NCI-H2196 treated with DMSO at 0.1 percent for 48 hours (cell line): ENCODE data around the gene HPCAL1.

ENCODE experiments used
- DNase-seq: peaks from one replicate; lab custom pipeline; 2025; ENCODE audit not compliant: unreplicated experiment; lab: John Stamatoyannopoulos, UW

HPCAL1 gene

DNA sequence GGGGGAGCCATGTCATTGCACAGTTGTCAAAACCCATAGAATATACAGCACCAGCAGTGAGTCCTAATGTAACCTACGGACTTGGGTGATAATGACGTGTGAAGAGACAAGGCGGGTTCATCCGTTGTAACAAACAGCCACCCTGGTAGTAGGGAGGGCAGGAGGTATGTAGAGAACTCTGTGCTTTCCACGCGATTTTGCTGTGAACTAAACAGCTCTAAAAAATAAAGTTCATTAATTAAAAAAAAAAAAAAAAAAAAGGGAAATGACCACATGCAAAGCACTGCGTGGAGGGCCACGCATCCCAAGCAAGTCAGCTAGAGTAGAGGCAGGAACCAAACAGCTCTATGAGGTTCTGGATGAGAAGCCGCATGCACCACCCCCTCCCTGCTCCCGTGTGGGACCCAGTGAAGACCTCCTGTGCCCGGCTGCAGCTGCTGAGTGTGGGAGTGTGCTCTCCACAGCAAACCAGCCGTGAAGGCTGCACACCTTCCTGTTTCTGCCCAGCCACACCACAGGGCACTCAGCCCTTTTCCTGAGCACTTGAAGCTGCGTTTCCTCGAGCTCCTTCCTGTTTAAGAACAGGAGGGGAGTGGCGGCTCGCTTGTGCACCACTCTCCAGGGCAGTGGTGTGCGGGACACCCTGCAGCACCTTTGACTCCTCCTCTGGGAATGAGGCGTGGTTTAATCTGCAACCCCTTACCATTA, 79.8 kb downstream of the HPCAL1 start:
- DNase-seq: no peak

DNA sequence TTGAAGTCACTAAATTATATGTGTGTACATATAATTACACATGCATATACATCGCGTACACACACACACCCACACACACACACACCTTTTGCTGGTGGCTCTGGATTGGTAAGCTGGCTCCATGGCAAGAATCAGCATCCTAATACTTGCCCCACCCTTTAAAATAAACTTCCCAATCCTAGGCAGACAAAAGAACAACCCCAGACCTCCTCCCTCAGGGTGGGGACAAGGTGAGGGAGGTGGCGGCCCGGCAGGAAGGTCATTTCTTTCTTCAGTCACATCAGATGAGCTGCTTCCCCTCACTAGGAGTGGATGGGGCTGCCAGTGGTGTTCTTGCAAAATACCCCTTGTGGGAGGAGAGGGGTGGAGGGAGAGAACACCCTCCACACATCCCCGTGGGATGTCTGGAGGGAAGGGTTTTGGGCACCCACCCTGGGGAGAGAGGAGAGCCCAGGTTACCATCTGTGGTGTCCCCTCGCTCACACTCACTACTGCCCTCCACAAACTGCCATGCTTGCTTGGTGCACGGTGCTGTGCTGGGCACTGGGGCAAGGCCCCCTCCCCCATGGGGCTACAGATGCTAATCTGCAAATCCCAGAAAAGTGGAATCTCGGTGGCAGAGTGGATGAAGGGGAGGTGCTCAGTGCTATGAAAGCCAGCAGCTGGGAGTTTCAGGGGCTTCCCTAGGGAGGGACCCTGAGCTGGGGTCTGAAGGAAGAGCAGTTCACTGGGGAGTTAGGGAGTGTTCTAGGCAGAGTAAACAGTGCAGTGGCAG, 81.4 kb downstream of the HPCAL1 start:
- DNase-seq: no peak

DNA sequence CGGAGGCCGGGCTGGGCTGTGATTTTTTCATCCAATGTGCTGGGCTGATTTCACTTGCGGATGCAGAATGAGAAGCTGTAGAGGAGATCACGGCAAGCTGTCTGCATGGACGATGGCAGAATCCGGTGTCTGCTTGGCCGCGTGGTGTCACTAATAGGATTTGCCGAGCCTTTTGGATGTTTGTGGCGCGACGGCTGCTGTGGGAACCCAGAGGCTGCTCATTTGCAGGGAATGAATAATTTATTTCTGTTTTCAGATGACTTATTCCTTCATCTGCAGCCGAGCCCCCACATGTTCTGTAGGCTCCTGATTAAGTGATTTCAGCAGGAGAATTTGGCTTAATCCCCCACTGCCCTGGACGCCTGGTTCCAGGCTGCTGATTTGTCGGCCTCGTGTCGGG, 82.8 kb downstream of the HPCAL1 start:
- DNase-seq: no peak

DNA sequence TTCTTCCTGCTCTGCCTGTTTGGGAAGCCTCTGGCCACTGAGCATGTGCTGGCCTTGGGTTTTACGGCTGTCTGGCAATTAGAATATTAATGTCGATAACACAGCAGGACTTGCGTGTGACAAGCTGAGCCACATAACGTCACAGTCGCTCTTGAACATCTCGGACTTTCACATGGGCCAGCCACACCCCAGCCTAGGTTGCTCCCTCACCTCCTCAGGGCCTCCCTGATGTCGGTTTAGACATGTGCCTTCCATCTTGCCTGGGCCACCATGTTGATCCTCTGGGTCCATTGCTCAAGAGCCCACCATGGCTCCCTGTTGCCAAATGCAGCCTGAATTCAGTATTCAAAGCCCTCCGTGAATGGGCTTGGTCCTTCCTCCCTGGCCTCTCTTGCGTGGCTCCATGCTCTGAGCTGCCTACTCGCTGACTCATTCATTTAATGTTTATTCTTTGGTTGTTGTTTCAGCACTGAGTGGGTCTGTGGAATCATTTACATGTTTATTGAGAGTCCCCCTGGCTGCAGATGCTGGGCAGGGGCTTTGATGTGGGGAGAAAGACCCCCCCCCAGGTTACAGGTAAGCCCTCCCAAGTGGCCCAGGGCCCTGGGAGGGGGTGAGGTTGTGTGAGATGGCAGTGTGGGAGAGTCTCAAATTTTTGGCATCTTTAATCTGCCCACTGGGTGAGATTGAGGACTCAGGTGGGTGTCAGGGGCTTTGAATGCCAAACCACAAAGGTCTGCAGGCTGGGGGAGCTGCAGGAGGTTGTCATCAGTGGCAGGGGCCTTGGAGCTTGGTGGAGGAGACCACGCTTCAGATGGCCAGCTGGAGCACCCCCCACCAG, 83.4 kb downstream of the HPCAL1 start:
- DNase-seq: no peak

DNA sequence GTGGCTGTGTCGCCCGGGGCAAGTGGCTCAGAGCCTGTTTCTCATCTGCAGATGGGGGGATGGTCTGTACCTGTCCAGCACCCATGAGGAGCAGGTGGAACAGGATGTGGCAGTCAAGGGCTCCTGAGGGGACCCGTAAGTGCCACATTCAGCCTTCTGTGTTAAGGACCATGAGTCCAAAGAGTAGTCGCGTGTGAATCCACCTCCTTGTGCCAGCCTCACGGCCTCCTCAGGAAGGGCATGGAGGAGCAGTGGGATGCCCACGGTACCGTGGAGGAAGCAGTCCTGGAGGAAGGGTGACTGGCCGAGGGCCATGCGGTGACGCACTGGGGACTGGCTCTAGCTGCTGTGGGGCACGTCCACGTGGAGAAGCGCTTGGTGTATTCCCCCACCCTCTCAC, 84.3 kb downstream of the HPCAL1 start:
- no peak for DNase-seq

DNA sequence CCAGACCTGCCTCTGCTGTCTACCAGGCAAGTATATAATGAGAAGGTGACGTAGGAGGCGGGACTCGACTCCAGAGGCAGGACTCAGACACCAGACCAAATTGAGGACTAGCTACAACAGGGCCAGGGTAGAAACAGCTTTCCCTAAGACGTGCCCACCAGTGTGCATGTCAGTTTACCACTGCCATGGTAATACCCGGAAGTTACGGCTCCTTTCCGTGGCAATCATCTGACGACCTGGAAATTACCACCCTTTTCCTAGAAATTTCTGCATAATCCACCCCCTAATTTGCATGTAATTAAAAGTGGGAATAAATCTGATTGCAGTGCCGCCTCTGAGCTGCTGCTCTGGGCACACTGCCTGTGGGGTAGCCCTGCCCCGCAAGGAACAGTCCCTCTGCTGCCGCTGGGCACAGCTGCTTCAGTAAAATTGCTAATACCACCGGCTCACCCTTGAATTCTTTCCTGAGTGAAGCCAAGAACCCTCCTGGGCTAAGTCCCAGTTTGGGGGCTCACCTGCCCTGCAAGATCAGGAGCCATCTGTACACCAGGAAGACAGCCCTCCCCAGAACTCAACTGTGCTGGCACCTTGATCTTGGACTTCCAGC, 86.4 kb downstream of the HPCAL1 start:
- DNase-seq: no peak

DNA sequence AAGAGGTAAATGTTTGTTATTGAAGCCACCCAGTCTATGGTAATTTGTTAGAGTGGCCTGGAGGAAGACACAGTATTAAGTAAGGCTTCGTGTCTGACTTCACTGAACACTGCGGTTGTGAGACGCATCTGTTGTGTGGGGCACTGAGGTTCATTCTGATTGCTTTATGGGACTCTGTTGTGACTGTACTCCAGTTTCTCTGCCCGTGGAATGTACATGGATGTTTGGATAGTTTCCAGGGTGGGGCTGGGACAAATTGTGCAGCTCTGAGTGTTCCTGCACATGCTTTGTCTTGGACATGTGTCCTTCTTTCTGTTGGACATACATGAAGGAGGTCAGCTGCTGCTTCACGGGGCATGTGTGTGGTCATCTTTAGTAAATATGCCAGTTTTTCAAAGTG, 86.9 kb downstream of the HPCAL1 start:
- no peak for DNase-seq

DNA sequence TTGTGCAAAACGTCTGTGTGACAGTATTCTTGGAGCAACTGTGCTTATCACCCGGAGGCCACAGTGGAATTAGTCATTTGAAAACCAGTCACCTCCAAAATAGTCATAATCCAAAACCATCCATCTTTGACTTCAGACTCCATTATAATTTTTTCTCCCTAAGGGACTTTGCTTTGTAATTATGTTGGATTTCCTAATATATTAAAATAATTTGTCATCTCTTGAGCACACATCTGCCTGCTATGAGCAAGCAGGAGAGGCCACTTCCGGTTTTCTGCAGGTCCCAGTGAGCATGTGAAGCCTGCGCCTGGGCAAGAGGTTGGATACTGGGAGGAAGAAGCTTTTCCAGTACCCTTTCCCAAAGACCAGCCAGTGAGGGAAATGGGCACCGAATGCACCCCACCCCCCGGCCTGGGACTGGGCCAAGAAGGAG, 87.7 kb downstream of the HPCAL1 start:
- no peak for DNase-seq

DNA sequence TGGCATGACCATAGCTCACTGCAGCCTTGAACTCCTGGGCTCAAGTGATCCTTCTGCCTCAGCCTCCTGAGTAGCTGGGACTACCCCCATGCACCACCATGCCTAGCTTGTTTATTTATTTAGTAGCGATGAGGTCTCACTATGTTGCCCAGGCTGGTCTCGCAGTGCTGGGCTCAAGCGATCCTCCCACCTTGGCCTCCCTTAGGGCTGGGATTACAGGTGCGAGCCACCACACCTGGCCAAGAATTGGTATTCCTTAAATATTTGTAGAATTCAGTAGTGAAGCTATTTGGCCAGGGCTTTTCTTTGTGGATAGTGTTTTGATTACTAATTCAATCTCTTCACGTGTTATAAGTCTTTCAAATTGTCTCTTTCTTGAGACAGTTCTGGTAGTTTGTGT, 89.4 kb downstream of the HPCAL1 start:
- no peak for DNase-seq

DNA sequence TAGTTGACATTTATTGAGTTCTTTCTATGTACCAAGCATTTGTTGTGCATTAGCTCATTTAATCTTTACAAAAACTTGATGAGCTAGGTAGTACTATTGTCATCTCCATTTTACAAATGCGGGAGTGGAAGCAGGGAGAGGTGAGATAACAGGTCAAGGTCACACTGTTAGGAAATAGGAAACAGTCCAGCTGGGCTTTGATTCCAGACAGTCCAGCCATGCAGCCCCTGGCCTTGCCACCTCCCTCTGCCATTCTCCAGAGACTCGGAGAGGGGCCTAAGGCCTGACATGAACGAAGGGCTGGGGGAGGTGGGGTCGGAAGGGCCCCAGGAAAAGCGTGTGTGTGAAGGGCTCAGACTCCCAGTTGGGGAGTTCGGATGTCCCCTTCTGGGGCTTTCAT, 89.8 kb downstream of the HPCAL1 start:
- DNase-seq: no peak

DNA sequence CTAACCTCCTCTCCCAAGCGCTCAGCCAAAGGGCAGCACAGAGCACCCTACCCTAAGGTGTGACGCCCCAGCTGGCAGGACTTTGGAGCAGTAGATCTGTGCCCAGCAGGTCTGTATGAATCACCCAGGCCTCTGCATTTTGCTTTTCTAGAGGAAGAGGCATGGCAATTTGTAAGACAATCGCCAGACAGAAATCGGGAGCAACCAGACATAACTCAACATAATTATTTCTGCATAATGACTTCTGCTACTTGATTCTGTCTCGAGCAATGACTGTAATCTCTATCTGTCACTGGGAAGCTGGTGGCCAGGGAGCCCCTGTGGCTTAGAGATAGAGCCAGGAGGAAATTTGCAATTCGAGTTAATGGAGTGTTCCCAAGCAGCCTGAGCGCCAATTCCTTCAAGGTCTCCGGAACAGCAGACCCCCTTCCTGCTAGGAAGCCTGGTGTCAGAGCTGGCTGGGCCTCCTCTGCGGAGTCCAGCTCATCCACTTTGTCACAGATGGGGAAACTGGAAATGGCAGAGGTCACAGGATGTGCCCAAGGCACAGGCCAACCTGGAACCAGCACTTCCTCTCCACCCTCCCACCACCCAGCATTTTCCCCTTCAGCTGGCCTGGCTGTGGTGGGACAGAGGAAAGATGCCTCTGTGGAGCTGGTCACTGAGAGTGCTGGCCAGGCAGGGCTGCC, 90.4 kb downstream of the HPCAL1 start:
- DNase-seq: no peak

DNA sequence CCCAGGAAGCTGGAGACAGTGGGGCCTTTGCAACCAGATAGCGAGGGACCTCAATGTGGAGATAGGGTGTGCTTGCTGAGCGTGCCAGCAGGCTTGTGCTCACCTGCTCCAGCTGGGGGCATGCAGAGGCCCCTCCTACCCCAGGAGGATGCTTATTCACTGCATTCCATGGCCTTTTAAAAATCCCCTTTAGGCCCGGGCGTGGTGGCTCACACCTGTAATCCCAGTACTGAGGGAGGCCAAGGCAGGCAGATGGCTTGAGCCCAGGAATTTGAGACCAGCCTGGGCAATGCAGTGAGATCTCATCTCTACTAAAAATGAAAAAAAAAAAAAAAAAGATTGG, 90.9 kb downstream of the HPCAL1 start:
- DNase-seq: no peak

DNA sequence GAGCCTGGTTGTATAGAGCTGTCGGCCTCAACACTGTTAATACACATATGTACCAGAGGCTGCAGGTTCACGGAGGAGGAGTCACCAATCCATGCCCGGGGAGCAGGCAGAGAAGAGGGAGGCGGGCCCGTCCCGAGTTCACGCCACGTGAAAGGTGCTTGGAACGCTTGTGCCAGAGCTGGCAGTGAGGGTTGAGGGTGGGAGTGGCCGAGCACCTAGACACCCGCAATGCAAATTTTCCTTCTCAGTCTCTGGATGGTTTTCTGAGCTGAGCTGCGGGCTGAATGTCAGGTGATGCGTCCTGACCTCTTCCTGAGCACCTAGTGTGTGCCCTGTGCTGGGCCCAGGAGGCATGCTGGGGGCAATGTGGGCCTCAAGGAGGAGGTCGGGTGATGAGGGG, 93.2 kb downstream of the HPCAL1 start:
- no peak for DNase-seq

DNA sequence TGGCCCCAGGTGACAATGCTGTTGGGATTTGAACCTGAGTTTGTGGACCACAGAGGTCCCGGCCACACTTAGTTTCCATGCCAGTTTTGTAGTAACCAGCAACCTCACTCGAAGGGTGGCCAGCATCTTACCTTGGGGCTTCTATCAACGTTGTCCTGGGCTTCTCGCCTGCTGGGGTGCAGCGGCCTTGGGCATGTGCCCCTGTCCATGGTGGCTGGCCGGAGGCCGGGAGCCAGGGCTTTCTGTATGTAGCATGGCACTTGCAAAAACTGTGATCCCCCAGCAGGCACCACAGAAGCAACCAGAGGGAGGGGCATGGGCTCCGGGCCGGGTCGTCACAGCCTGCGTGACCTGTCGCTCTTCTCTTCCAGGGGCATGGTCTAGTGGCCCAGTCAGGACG, 93.8 kb downstream of the HPCAL1 start:
- DNase-seq: no peak

DNA sequence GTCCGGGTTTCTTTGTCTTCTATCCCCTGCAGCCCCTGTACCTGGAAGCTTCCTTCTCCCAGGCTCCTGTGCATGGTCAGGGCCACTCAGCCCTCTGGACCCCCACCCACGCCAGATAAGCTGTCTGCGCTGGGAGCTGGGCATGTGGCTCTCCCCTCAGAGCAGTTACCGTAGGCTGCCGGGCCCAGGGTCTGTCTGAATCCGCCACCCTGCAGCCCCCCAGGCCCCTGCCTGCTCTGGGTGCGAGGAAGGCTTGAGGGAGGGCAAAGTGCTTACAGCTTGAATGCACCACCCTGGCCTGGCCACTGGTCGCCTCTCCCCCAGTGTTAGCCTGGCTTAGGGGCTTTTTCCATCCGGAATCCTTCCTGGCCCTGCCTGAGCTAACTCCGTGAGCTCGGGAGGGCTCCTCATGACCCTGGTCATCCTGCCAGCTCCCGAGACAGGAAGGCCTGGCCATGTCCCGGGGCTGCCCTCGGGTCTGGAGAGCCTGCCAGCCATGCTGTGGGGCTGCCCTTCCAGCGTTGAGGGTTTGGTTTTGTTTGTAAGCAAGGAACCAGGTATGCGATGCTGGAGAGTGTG, 94.7 kb downstream of the HPCAL1 start:
- no peak for DNase-seq

DNA sequence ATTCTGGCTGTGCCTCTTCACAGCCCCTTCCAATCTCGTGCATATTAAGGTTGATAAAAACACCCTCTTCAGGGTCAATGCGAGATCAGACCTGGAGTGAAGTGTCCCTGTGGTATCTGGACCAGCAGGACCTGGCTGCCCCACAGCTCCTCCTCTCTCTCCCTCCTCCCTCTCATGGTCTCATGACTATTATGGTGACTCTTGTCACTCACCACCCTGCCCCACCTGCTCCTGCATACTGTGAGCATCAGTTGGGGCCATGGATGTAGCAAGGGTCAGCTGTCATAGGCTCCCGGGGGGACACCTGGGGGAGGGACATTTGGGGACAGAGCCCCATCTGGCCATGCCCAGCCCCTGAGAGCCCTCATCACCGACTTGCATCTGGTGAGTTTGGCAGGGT, 95.2 kb downstream of the HPCAL1 start:
- DNase-seq: no peak

DNA sequence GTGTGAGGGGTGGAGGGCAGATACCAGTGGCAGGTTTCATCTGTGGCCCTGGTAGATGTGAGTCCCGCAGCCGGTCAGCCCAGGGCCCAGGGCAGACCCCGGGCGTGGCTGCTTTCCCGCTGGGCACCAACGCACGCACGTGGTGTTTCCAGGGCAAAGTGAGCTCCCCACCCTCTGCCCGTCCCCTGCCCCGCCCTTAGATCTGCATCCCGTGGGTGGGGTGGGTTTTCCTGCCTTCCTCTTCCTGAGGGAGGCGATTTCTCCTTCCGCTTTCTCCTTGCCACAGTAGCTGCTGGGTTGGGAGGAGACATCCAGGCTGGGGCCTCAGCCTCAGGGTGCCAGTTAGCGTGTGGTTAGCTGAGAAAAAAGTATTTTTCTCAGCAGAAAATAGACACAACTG, 95.8 kb downstream of the HPCAL1 start:
- DNase-seq: no peak

DNA sequence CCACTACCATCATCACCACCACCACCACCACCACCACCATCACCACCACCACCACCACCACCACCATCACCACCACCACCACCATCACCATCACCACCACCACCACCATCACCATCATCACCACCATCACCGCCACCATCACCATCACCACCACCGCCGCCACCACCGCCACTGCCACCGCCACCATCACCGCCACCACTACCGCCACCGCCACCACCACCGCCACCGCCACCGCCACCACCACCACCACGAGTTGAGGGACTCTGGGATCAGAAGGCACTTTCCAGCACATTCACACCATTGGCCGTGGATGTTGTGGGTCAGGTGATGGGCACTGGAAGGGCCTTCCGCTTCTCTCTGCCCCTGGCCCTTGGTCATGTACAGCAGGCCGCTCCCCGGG, 96.7 kb downstream of the HPCAL1 start:
- DNase-seq: no peak

DNA sequence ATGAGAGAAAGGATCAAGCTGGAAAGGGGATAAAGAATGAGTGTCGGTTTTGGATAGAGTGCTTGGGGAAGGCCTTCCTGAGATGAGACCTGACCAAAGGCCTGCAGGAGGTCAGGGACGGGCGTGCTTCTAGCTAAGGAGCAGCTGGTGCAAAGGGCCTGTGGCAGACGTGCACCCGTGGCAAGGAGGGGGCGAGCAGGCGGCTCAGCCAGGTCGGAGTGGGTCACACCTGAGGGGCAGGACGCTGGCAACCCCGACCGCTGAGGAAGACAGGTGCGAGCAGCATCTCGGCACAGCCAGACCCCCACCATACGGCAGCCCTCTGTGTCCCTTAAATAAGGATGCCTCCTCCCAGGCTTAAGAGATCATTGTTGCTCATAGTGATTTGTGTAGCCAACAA, 97.3 kb downstream of the HPCAL1 start:
- DNase-seq: no peak

DNA sequence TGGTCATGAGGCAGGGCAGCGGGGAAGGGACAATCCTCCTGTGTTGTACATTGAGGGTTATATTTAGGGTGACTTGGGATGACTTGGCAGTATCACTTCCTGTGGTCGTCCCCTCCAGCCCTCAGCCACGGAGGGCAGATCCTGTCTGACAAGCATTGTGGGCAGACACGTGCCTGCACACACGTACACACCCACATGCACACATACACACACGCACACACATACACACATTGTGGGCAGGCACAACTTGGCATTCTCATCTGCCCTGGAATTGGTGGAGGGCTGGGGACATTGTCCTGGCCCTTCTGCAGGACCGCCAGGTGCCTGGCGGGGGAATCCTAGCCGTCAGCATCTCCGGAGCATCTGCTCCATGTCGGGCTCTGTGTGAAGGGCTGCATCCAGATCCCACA, 97.9 kb downstream of the HPCAL1 start:
- DNase-seq: no peak
